ENCODE measurements around the gene TNS4.

DNA sequence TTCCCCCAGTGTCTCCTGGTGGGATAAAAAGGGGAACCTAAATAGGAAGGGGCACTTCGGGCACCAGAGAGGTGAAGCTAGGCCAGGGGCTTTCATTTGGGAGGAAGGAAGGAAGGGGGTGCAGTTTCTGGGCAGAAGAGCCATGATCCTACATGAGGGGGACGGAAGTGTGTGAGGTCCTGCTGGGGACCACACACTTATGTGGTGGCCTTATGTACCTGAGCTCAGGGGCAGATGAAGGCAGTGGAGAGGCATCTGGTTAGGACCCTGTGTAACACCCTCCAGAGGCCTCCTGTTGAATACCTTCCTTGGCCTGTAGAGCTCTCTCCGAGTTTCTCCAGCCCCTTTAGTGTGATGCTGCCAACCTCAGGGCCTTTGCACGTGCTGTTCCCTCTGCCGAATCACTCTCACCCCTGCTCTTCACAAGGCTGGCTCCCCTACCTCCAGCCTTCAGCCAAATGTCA, 37.0 kb downstream of the TNS4 start:
- no peak for TF ChIP-seq EP300 (IDR thresholded peaks at IDR 0.05)
- no peak for TF ChIP-seq POLR2A (IDR thresholded peaks at IDR 0.05)
- TF ChIP-seq, protein P1, sequence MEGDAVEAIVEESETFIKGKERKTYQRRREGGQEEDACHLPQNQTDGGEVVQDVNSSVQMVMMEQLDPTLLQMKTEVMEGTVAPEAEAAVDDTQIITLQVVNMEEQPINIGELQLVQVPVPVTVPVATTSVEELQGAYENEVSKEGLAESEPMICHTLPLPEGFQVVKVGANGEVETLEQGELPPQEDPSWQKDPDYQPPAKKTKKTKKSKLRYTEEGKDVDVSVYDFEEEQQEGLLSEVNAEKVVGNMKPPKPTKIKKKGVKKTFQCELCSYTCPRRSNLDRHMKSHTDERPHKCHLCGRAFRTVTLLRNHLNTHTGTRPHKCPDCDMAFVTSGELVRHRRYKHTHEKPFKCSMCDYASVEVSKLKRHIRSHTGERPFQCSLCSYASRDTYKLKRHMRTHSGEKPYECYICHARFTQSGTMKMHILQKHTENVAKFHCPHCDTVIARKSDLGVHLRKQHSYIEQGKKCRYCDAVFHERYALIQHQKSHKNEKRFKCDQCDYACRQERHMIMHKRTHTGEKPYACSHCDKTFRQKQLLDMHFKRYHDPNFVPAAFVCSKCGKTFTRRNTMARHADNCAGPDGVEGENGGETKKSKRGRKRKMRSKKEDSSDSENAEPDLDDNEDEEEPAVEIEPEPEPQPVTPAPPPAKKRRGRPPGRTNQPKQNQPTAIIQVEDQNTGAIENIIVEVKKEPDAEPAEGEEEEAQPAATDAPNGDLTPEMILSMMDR (IDR thresholded peaks at IDR 0.05), result no peak

All from tibial nerve (tissue), 4 donors.